Tongue (tissue), 2 donors: ENCODE results near the gene KIF12. TPM values are rescaled to one million over a fixed set of nuclear protein-coding genes. Genes with fewer than 3 reads are reported as not detected.

ENCODE experiments used
- DNase-seq: peaks from one replicate; pipeline ENCODE4 v3.0.0-alpha.2; 2015
- total RNA-seq: library from RNA; depleted of rRNA; stranded (reverse); fragments of >200 nt; gene quantifications from one replicate; pipeline ENCODE4 v1.2.3, GENCODE V29; 2014

Gene KIF12
- total RNA-seq, 1 donor from 2014 or later, result 0.31 TPM

DNA sequence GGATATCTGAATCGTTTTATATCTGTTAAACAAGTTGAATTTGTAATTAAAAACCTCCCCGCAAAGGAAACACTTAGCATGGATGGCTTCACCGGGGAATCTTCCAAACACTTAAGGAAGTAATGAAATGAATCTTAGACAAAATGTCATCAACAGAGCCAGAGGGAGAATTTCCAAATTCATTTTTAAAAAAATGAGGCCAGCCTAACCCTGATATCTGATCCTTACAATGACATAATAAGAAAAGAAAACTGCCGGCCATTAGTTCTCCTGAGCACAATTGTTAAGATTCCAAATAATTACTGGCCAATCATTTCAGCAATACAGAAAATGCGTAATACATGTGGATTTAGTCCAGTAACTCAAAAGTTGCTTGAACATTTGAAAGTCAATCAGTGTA, 6.1 kb upstream of the KIF12 start:
- DNase-seq, result no peak

DNA sequence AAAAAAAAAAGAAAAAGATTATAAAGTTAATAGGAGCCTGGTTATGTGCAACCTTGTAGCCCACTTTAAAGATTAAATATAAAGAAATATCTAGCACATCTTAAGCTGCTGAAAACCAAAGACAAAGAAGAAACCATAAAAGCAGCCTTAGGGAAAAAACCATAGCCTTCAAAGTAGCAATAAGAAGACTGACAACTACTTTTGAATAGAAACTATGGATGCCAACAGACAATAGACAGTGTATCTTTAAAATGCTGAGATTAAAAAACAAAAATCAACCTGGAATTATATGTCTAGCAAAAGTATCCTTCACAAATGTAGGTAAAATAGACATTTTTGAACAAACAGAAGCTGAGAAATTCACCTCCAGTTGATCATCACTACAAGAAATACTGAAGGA, 3.4 kb upstream of the KIF12 start:
- no peak for DNase-seq

DNA sequence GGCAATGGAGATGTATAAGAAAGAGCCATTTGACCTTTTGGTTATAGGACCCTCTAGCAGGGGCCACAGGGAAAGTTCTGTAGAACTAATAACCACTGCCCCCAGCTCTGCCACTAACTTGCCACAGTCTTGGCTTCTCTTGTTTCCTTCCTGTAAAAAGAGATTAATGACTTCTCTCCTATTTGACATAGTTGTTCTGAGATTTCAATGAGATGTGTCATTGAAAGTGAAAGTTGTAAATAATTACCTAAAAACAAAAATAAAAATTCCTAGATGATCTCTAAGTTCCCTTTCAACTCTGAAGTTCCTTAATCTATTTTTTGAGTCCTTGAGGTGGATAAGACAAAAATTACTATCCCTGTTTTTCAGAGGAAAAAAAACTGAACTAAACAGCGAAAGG, 1.4 kb upstream of the KIF12 start:
- DNase-seq, result no peak

DNA sequence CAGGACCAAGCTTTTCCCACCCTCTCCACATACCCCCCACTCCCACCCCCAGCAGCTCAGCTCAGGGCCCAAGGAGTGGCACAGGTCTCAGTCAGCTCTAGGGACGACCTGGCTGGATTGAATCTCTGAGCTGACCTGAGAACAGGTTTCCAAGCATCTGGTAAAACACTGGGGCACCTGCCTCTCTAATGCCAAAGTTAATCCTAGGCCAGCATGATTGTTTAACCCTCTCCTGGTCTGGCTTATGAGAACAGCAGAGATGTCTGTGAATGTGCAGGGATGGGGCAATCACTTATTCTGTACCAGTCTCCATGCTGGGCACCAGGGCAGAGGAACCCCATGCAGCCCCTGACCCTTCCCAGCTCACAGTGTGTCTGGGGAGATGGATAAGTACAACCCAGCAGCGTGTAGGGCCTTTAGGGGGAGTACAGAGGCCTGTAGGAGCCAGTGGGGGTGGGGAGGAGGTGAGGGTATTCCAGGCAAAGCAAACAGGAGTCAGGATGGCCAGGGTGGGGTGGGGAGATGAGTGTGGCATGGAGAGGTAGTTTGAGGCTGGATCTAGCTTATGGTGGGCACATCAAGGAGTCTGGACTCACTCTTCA, 678 bp upstream of the KIF12 start:
- DNase-seq, result no peak

DNA sequence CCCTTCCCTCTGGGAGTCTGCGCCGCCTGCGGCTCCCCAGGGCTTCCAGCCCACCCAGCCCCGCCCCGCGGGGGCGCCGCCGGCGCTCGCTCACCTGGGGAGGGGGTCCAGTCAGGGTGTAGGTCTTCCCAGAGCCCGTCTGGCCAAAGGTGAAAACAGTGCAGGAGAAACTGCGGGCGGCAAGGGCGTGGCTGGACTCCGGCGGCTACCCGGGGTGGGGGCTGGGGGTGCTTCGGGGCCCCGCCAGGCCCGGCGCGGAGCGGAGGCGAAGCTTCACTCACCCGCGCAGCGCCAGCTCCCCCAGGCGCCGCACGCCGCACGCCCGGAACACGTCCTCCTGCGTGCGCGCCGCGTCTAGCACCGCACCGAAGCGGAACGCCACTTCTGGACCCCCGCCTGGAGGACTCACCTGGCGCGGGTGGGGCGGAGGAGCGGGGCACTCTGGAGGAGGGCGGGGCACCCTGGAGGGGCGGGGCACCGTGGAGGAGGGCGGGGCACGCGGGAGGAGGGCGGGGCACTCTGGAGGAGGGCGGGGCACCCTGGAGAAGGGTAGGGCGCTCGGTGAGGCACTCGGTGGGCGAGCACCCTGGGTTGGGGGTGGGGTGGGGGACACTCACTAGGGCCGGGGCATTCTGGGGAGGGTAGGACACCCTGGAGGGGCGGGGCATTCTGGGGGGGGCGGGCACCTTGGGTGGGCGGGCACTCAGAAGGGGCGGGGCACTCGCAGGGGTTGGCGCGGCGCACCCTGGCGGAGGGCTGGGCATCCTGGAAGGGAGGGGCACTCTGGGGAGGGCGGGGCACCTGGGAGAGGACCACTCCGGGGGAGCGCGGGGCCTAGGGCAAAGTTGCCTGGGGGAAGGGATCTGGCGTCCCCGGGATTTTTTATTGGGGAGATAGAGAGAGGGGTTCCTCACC, 814 bp downstream of the KIF12 start:
- peak; percentile 46 for DNase-seq

DNA sequence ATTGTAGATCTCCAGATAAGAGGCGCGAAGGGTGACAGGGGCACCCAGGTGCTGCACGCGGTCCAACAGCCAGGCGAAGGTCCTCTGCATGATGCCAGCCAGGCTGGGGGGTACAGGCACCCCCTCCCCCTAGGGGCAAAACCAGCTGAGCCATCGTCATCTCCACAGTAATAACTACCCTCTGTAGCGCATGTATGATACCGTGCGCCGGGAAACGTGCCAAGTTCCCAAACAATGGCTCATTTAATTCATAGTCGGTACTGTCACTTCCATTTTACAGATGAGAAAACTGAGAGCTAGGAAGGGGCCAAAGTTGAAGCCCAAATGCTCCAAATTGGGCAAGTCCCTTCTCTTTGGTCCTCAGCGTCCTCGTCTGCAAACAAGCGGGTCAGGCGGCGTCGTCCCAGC, 1.5 kb downstream of the KIF12 start:
- peak; percentile 36 for DNase-seq

DNA sequence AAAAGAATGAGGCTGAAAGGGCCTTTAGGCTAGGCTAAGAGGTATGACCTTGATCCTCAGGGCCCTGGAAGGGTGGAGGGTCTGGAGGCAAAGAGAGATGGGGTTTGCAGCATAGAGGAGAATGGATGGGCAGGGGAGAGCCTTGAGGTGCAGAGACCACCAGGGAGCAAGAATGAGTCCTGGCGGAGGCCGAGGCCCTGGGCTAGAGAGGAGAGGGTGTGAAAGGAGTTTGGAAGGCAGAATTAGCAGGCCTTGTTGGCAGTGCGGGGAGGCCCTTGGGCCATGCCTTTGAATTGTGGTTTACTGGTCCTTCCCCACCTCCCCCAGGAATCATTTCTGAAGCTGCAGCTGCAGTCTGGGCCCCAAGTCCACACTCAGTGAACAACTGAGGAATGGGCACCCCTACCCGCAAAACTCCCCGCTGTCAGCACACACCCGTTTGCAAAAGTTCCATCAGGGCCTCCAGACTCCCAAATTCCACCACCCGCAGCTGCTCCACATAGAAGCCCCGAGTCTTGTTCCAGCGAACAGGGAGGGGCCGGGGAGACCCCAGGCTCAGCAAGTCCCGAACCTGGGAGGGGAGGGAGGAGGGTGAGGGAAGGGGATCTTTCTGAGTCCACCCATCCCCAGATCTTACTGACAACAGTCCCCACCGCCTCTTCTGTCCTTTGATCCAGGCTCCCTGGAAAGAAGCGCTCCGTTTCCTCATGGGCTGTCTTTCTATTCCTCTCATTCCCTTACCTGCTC, 2.1 kb downstream of the KIF12 start:
- DNase-seq, result no peak

DNA sequence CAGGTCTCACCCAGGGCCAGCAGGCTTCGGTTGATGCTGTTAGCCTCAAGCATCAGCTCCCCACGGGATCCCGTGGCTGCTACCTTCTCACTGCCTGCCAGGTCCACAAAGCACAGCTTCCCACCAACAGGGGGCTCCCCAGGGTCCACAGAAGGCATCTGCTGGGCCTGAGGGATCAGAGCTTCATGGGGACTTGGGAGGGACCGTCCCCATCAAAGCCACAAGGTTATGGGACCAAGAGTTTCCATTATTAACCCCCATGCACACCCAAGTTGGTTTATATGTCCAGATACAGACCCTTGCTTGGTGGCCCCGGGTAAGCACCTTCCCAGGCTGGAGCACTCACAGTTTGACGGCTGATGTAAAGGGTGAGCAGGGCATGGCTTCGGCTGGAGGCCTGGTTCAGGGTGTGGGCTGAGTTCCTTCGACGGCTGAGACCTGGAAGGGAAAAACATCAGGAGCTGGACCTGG, 3.0 kb downstream of the KIF12 start:
- no peak for DNase-seq

DNA sequence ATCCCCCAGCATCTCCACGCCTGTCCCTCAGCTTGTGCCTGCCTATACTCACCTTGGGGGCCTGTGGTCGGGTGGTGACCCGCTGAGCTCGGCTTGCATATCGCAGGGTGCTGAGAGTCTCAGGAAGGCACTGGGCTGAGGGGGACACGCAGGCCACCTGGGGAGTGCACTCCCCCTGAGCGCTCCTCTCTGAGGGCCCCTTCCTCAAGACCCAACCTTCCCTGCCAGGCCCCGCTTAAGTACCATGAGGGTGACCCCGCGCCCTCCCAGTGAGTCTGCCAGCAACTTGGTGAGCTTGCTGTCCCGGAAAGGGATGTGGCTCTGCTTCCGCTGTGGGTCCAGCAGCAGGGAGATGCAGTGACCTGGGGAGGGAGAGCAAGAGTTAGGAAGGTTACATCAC, 4.1 kb downstream of the KIF12 start:
- no peak for DNase-seq

DNA sequence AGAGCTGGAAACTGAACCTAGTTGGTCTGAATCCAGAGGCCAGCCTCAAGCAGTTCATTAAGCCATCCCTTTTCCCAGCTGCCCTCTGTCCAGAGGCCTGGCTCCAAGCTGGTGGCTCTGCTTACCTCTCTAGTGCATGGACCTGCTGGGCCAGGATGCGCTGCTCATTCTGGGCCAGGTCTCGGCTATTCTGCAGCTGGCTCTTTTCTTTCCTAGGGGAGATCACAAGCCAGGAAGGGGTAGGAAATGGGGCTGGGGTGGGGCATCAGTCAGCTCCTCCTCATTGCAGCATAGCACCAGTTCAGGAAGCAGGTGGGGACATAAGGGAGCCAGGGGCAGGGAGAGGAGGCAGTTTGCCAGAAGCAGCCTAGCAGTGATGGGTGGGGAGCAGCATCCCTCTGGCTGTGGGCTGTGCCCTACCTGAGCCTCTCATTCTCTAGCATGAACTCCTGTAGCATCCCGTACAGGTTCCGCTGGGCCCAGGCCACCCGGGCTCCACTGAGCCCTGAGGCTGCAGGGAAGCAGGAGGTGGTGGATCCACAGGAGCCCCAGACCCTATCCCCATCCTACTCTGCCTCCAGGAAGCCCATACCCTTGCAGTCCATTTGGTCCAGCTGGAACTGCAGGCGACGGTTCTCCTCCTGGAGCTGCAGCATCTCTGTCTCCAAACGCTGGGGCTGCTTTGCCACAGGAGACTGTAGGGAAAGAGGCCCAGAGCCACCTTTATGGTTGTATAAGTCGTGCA, 5.2 kb downstream of the KIF12 start:
- no peak for DNase-seq

DNA sequence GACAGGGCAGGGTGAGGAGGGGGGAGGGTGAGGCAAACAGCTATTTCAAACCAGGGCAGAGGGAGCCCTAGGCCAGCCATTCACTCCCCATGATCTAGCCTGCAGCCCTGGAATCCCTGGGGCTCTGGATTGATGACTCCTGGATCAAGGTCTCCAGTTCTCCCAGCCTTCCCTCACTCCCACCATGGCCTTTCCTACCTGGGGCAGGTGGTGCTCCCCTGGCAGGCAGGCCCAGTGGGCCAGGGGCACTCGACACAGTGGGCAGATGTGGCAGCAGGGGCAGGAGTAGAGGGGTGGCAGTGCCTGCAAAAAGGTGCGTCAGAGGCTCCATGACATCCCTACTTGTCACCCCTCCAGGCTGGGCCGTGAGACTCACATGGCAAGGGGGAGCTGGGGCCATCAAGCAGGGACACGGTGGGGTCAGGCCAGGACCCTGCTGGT, 6.0 kb downstream of the KIF12 start:
- DNase-seq, result no peak

DNA sequence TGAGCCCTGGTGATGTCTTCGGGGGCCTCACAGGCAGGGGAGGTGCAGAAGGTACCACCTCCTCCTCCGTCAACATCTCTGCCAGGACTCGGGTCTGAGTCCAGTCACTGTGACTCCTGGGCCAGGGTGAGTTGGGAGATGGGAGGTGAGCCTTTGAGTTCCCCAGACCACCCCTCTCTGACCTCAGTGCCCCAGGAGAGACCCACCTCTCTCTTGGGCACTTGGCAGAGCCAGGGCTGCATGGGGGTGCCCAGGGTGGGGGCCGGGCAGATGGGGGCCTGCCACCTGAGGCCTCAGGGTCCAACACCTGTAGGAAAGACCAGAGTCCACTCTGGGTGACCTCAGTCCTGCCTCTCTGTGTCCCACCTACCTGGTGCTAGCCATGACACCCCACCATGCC, 6.8 kb downstream of the KIF12 start:
- no peak for DNase-seq

DNA sequence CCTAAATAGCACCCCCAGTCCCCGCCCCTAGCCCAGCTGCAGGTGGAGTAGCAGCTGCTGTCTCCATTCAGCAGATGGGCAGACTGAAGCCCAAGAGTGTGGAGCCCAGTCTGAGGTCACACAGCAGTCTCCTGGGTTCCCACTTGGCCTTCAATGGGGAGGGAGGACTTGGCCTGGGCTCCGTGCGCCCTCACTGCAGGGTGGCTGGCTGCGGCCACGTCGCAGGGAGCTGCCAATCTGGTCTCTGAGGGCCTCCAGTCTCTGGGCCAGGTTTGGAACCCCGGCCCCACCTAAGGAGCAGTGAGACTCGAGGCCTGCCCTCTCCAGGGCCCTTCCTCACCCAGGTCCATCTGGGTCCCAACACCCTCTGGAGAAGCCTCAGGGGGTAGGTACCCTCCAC, 7.4 kb downstream of the KIF12 start:
- DNase-seq, result no peak

DNA sequence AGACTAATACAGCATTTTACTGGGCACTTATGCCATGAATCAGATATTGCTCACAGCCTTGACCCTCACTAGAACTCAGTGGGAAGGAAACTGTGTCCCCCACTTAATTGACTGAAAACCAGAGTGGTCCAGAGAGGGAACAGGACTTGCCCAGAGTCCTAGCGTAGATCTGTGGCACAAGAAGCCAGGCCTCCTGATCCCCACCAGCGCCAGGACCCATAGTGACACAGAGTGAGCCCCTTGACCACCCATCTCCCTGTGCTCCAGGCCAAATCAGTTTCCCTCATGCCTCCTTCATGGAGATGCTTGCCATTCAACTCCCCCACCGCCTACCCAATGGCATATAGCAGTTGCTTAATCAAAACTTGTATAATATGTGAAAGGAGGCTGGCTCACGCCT, 8.3 kb downstream of the KIF12 start:
- no peak for DNase-seq

DNA sequence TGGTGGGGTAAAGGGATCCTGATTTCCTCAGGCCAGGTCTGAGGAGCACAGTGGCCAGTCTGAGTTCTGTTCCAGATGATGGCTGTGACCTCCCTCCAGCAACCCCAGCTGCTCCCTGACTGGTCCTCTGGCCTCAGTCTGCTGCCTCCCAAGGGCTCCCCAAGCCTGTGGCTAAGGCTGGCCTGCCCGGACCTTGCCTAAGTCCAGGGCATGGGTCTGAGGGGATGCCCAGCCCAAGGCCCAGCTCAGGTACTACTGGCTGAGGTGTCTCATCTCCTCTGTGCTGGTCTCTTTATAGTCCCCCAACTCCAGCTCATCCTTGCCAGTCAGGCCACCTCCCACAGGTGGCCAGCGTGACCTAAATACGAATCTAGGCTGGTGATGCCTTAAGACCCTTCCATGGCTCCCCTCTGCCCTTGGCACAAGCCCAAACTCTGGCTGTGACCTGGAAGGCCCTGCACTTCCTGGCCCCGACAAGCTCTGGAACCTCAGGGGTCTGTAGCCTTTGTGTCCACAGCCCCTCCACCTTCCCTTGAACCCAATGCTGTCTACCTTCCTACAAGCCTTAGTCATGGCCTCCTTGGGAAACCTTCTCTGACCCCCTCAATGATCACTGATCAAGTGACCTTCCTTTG, 9.8 kb downstream of the KIF12 start:
- DNase-seq, result no peak

DNA sequence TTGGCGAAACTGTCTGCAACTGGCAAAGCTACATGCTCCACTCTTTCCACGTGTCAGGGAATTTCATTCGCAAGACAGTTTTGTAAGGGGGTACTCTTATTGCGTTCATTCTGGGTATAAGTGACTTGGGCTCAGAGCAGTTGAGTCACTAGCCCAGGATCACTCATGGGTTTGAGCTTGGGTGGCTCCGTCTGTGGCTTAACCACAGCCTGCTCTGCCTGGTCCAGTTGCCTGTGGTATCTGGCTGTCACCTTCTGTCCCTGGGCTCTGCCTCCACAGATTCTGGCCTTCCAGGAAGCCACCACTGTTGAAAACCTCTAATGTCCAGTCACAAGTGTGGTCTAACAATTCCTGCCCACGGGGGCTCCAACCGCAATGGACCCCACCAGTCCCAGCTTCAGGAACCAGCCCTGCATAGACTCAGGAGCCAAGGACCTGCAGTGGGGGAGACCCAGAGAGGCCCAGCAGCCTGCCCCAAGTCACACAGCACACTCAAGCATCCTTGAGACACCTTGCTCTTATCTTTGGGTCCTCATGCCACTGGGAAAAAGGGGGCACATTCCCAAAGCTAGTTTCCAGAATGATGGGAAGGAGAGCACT, 10.4 kb downstream of the KIF12 start:
- DNase-seq, result no peak

DNA sequence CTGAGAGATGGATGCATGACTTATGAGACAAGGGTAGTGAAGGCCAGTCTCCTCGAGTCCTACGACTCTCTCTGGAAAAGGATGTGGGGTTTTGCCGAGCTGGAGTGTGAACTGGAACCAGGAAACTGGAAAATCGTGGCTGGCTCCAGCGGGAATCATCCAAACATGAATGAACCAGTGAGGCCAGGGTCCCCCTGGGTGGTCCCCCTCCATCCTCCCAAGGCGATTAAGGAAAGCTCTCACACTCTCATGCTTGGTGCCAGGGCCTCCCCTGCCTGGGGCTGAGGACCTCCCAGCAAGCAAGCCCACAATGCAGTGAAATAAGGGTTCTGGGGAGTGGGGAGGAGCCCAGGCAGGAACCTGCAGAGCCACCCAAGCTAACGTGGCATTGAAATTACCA, 11.4 kb downstream of the KIF12 start:
- DNase-seq, result no peak

DNA sequence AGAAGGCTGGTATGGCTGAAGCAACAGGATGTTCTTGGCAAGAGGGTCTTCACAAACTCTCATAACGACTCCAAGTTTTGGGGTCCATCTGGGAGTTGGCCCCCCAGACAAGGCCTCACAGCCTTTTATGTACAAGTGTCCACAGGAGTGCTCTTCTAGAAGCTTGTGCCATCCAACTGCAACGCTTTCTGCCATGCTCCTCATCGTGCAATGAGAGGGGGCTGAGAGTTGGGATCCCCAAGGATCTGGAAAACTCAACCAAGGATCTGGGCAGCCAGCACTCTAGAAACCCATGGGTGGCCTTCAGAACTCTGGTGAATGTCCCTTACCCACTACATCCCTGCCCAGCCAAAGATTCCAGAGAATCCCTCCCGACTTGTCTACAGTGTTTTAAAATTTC, 12.5 kb downstream of the KIF12 start:
- no peak for DNase-seq

DNA sequence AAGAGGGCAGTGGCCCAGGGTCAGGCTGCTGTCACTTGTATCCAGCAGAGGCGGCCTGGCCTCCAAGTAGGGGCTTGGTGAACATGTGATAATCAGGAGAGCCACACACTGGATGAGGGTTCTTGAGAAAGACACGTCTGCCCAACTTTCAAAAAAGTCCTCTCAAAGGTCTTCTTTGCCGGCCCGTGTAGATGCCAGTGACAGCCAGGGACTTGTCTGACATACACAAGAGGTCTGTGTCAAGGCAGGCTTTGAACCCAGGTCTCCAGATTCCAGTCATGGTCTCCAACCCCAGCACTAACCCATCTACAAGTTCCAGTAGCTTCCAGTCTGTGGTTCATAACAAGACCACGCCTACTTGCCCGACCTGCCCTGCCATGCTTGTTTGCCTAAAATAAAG, 13.1 kb downstream of the KIF12 start:
- no peak for DNase-seq

DNA sequence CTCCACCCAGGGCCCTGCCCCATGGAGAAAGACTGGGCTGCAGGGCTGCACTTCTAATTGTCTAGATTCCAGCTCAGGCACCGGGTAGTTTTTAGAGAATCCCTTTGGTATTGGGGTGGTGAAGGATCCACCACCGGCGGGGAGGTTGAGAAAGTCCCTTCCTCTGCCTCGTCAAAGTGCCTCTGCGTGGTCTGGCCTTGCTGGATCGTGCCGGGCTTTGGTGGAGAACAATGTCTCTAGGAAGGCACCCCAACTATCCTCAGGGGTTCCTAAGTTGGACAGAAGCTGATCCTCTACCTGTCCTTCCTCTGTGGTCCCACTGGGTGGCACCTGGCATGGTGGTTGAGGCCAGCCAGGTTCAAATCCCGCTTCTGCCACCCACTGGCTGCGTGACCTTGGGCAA, 13.7 kb downstream of the KIF12 start:
- no peak for DNase-seq

DNA sequence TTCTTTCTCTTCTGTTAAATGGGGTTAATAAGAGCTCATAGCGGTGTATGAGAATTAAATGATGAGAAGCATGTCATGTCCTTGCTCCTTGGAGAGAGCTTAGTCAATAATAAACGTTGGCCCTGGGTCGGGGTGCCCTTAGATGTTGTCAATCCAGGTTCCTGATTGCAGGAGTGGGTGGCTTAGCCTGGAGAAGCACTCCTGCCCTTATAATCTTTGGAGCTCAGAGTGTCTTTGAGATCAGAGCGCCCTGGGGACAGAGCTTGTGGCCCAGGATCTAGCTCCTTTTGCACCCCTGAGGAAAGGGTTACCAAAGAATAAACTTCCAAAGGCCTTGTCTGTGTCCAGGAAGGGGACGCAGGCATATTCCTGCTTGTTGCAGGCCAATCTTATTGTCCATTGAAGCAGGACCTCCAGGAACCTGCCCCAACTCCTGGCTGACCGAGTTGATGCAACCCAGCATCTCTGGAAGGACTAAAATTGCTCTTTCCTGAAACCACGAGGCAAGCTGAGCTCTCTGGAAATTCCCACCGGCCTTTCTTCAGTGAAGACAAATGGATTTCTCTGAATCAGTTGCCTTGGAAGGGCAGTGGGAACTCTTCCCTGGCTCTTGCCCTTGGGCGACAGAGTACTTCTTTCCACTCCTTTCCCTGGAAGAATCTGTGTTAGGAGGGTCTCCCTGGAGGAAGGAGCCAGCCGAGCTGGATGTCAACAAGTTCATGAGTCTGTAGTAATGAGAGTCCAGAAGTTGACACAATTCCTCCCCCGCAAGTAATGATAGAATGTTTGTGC, 14.6 kb downstream of the KIF12 start:
- no peak for DNase-seq
